SK-N-DZ (cell line): ENCODE measurements around the gene CTRB2.

Experiments used
- DNase-seq: peaks from one replicate; pipeline ENCODE4 v3.0.0-alpha.2; 2015; ENCODE audit warnings: low spot score

Gene CTRB2

GRCh38 chr16:75175074-75175473, 31.9 kb downstream of the CTRB2 start:
- no peak for DNase-seq

- no peak for DNase-seq
These were observed 34.4 kb downstream of the CTRB2 start for GRCh38 chr16:75172578-75172977.

GRCh38 chr16:75169899-75170405, 37.0 kb downstream of the CTRB2 start:
- DNase-seq: no peak

GRCh38 chr16:75160386-75160785, 46.6 kb downstream of the CTRB2 start:
- DNase-seq: no peak
